Suppressor macrophage treated with lipopolysaccharide for 4 hours (primary cell): ENCODE results near the gene RSPH9.
A peak's percentile ranks its signal among the peaks of the same experiment; 100 is the strongest.
"Not testable (repeated sequence)": the region's sequence is repeated elsewhere in the genome, so short reads cannot be mapped to it uniquely, and the experiment has no call there.

Experiments
- DNase-seq: peaks from one replicate; pipeline ENCODE4 v3.0.0-alpha.2; 2020

RSPH9 gene

GRCh38 chr6:43629505-43630300 lies 15.1 kb upstream of the RSPH9 start:
- peak; percentile 99 for DNase-seq

DNA sequence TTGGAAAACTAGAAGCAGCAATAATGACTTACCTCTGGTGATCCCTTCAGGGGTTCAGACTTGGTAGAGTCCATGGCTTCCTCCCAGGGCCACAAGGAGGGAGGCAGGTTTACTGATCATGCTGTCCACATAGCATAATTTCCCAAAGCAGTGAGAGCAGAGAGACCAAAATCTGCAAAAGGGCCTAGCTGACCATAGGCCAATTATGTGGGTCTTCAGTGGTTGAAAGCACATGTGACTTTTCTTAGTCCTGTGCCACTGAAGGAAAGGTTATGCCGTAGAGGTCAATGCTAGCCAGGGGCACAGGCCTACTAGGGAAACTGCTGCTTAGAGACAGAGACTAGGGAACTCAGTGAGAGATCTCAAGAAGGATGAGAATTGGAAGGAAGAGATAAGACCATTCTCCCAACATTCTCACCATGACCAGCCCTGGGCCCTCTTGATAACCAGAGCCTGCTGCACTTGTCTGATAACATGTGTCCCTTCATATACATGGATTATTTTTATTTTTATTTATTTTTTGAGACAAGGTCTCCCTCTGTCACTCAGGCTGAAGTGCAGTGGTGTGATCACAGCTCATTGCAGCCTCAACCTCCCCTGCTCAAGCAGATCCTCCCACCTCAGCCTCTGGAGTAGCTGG lies 13.7 kb upstream of the RSPH9 start:
- no peak for DNase-seq

GRCh38 chr6:43633002-43633401 lies 11.8 kb upstream of the RSPH9 start:
- DNase-seq, result not testable (repeated sequence)

GRCh38 chr6:43634702-43635303 lies 10.0 kb upstream of the RSPH9 start:
- DNase-seq, result no peak

GRCh38 chr6:43635387-43636307 lies 9.2 kb upstream of the RSPH9 start, which contains the start of gene MAD2L1BP:
Gene MAD2L1BP, plus strand, starts transcription at chr6:43635840. Its CDS starts 36 bp downstream, at chr6:43635876.
- DNase-seq, result peak; percentile 88

DNA sequence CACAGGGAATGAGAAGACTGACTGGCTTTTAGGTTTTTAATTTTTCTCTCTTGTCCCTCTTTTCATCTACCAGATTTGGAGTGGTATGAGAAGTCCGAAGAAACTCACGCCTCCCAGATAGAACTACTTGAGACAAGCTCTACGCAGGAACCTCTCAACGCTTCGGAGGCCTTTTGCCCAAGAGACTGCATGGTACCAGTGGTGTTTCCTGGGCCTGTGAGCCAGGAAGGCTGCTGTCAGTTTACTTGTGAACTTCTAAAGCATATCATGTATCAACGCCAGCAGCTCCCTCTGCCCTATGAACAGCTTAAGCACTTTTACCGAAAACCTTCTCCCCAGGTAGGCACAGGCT lies 8.6 kb upstream of the RSPH9 start:
- peak; percentile 12 for DNase-seq

DNA sequence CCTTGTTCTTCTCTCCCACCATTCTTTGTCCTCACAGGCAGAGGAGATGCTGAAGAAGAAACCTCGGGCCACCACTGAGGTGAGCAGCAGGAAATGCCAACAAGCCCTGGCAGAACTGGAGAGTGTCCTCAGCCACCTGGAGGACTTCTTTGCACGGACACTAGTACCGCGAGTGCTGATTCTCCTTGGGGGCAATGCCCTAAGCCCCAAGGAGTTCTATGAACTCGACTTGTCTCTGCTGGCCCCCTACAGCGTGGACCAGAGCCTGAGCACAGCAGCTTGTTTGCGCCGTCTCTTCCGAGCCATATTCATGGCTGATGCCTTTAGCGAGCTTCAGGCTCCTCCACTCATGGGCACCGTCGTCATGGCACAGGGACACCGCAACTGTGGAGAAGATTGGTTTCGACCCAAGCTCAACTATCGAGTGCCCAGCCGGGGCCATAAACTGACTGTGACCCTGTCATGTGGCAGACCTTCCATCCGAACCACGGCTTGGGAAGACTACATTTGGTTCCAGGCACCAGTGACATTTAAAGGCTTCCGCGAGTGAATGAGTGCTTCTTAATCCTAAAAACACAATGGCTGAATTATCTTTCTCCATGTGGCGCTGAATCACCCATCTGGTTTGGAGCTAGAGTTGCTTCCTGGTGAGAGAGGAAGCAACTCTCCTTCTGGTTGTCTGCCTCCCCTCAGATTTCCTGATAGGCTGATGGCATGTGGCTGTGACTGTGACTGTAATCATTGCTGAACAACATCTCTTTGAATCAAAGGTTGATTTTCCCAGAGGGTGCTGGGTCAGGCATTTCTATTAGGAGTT lies 4.6 kb upstream of the RSPH9 start:
- peak; percentile 62 for DNase-seq

- no peak for DNase-seq
Measured at GRCh38 chr6:43645613-43645964, 753 bp downstream of the RSPH9 start.

- DNase-seq, result no peak
Measured at GRCh38 chr6:43647613-43648012, 2.8 kb downstream of the RSPH9 start.

DNA sequence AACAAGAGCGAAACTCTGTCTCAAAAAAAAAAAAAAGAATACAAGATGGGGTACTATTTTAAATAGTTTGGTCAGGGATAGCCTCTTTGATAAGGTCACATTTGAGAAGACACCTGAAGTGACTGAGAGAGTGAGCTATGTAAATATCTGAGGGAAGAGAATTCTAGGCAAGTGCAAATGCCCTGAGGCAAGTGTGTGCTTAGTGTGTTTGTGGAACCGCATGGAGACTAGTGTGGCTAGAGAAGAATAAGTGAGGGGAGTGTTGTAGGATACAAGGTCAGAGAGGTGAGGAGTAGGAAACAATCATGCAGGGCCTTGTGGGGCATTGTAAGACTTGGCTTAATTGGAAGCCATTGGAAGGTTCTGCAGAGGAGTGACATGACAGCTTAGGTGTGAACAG lies 3.4 kb downstream of the RSPH9 start:
- DNase-seq, result no peak

- DNase-seq, result not testable (repeated sequence)
Measured at GRCh38 chr6:43652822-43653221, 8.0 kb downstream of the RSPH9 start.

DNA sequence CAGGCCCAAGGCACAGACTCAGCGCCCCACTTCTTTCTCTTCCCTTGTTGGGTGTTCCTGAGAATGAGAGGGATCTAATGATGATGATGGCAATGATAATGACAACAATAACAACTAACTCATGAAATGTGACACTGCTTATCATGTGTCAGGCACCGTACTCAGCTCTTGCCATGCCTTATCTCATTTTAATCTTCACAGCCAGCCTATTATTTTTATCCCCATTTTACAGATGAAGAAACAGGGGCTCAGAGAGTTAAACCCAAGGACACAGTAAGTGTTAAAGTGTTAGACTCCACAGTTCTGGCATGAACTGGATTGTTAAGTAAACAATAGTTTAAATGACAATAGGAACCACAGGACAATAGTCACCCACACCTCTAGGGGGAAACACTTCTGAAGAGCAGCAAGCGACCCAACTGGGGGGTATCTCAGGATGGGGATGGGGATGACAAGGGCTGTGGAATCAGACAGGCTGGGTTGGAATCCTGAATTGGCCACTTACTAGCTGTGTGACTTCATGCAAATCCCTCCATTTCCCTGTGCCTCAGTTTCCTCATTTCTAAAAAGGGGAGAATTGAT lies 12.5 kb downstream of the RSPH9 start:
- DNase-seq, result no peak

- no peak for DNase-seq
Measured at GRCh38 chr6:43658161-43658560, 13.3 kb downstream of the RSPH9 start.

DNA sequence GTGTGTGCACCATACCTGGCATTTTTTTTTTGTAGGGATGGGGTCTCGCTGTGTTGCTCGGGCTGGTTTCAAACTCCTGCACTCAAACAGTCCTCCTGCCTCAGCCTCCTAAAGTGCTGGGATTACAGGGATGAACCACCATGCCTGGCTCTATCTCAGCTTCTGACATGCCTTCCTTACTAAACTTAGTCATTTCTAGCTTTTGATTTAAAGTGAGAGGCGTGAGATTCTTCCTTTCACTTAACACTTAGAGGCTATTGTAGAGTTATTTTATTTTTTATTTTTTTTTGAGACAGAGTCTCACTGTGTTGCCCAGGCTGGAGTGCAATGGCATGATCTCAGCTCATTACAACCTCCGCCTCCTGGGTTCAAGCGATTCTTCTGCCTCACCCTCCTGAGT lies 18.1 kb downstream of the RSPH9 start:
- DNase-seq, result not testable (repeated sequence)

GRCh38 chr6:43665376-43665775 lies 20.5 kb downstream of the RSPH9 start:
- no peak for DNase-seq

DNA sequence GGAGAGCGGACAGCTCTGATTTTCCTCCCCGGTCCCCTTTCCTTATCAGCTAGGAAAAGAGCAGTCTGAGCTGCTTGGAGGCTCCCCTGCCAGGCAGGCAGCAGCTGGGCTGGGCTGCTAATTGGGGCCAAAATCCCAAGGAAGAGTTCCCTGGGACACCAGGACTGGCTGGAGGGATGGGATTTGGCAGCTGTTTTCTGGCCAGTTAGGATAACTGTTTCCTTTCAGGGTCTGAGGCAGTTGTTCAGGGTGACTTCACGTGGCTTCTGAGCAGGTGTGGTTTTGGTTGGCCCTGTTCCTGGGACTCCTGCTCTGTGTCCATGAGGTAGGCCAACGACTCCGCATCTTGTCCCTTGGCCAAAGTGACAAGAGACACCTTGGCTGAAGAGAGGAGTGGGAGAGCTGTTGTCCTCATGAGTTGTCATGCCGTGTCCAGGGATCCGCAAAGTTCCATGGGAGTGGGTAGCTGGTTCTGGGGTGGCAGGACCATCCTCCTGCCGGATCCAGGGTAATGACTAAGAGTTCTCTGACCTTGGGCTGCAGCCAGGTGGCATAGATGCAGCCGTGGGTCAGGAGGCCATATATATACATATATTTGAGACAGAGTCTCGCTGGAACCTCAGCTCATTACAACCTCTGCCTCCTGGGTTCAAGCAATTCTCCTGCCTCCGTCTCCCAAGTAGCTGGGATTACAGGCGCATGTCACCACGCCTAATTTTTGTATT lies 21.5 kb downstream of the RSPH9 start:
- DNase-seq, result no peak

- DNase-seq, result peak; percentile 80
Measured at GRCh38 chr6:43667245-43668150, 22.7 kb downstream of the RSPH9 start.

DNA sequence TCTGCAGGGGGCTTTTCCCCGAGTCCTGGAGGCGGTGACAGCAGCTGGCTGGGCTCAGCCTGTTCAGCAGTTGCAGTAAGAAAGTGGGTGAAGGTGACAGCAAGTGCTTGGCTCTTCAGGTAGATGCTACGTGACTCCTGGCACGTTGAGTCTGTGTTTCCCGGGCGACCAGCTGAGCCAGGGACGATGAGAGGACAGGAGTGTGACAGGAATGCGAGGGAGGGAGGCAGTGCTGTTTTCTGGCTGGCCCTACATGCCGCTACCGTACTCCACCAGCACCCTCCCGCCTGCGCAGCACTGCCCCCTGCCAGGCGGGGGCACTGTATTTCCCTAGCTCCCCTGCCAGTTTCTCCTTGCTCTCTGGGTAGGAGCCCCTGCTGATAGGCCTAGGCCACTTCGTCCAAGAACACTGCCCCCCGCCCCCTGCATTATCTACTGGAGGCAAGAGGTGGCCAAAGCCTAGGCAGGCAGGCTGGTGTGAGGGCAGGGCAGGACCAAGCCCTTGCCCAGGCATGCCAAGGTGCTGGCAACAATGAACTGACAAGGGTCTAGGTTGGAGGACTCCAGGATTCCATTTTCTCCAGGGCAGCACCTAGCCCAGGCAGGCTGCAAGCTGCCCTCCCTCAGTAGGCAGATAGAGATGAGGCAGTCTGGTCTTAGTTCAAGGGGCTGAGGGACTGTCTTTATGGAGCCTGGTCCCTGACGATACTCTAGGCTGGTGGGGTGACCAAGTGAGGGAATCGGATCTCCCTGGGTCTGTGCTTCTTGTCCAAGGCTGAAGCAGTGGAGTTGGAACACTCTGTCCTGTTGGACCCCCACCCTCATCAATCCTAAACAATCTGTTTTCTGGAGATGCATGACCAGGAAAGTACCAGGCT lies 23.6 kb downstream of the RSPH9 start:
- peak; percentile 67 for DNase-seq
